ENCODE results near the gene MRPS18C.

DNA sequence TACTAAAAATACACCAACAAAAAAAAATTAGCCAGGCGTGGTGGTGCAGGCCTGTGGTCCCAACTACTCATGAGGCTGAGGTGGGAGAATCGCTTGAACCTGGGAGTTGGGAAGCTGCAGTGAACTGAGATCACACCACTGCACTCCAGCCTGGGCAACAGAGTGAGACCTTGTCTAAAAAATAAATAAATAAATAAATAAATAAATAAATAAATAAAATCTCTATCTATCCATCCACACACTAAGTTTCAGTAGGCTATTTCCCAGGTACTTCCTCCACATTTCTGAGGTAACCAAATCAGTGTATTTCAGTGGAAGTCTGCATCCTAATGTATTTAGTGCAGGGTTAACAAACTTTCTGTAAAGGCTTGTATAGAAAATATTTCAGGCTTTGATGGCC, 18.1 kb downstream of the MRPS18C start:
- no peak for TF ChIP-seq ARNTL (CRISPR knock-in tag; IDR thresholded peaks at IDR 0.05; ENCODE audit: borderline replicate concordance, low read depth)
- no peak for TF ChIP-seq SNAI2 (CRISPR knock-in tag; IDR thresholded peaks at IDR 0.05)
- no peak for TF ChIP-seq CSDC2 (CRISPR knock-in tag; IDR thresholded peaks at IDR 0.05)
- no peak for TF ChIP-seq ZFP3 (CRISPR knock-in tag; IDR thresholded peaks at IDR 0.05)
- no peak for TF ChIP-seq PATZ1 (CRISPR knock-in tag; IDR thresholded peaks at IDR 0.05; ENCODE audit: borderline replicate concordance)
- TF ChIP-seq, protein P1, sequence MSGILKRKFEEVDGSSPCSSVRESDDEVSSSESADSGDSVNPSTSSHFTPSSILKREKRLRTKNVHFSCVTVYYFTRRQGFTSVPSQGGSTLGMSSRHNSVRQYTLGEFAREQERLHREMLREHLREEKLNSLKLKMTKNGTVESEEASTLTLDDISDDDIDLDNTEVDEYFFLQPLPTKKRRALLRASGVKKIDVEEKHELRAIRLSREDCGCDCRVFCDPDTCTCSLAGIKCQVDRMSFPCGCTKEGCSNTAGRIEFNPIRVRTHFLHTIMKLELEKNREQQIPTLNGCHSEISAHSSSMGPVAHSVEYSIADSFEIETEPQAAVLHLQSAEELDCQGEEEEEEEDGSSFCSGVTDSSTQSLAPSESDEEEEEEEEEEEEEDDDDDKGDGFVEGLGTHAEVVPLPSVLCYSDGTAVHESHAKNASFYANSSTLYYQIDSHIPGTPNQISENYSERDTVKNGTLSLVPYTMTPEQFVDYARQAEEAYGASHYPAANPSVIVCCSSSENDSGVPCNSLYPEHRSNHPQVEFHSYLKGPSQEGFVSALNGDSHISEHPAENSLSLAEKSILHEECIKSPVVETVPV (CRISPR knock-in tag; IDR thresholded peaks at IDR 0.05), result no peak
- TF ChIP-seq, protein P2, sequence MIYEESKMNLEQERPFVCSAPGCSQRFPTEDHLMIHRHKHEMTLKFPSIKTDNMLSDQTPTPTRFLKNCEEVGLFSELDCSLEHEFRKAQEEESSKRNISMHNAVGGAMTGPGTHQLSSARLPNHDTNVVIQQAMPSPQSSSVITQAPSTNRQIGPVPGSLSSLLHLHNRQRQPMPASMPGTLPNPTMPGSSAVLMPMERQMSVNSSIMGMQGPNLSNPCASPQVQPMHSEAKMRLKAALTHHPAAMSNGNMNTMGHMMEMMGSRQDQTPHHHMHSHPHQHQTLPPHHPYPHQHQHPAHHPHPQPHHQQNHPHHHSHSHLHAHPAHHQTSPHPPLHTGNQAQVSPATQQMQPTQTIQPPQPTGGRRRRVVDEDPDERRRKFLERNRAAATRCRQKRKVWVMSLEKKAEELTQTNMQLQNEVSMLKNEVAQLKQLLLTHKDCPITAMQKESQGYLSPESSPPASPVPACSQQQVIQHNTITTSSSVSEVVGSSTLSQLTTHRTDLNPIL (CRISPR knock-in tag; IDR thresholded peaks at IDR 0.05; ENCODE audit: low read depth), result no peak
- no peak for TF ChIP-seq TCF4 (CRISPR knock-in tag; IDR thresholded peaks at IDR 0.05; ENCODE audit: borderline replicate concordance)
- TF ChIP-seq ISL1 (CRISPR knock-in tag; IDR thresholded peaks at IDR 0.05), result no peak
- TF ChIP-seq PPARA (CRISPR knock-in tag; IDR thresholded peaks at IDR 0.05; ENCODE audit: borderline replicate concordance), result no peak
- TF ChIP-seq ZNF8 (CRISPR knock-in tag; IDR thresholded peaks at IDR 0.05), result no peak
- no peak for TF ChIP-seq ZNF565 (CRISPR knock-in tag; conservative IDR thresholded peaks at IDR 0.05; ENCODE audit: low read depth)
